ENCODE results near the gene GSTM3.

GRCh38 chr1:109728870-109729269 lies 12.0 kb downstream of the GSTM3 start:
- no peak for TF ChIP-seq YY1 (IDR thresholded peaks at IDR 0.05; ENCODE audit: insufficient read depth, insufficient replicate concordance, low read depth, low read length)
- TF ChIP-seq ZNF574 (CRISPR knock-in tag; IDR thresholded peaks at IDR 0.05): no peak
- TF ChIP-seq CTCF (CRISPR knock-in tag; IDR thresholded peaks at IDR 0.05): no peak
- no peak for TF ChIP-seq TBX3 (IDR thresholded peaks at IDR 0.05; ENCODE audit: borderline replicate concordance)
- TF ChIP-seq ZNF276 (CRISPR knock-in tag; IDR thresholded peaks at IDR 0.05; ENCODE audit: low read depth): no peak

Data from HepG2 (cell line).